Activated B cell treated with CpG ODN at 0.5 μM for 24 hours (primary cell): Measurements from ENCODE around the gene SLC35A2. TPM values are rescaled to one million over a fixed set of nuclear protein-coding genes. Genes with fewer than 3 reads are reported as not detected.

ENCODE experiments used
- ATAC-seq: fragments of 200-7000 bp; cut with Tn5 transposase; one replicate; pipeline ENCODE4 v1.10.0; 2021; ENCODE audit warnings: low read depth, mild to moderate bottlenecking, moderate library complexity
- CTCF ChIA-PET: fragments of 350-600 bp; sonication (Branson Sonifier 250); formaldehyde crosslinking; loops from one replicate; lab custom pipeline; 2021; ENCODE audit warnings: antibody characterized with exemption; lab: Charles Lee
- POLR2A ChIA-PET: fragments of 350-600 bp; sonication (Branson Sonifier 250); formaldehyde crosslinking; loops from one replicate; lab custom pipeline; 2021; ENCODE audit warnings: antibody characterized with exemption; lab: Charles Lee
- DNase-seq: peaks from one replicate; pipeline ENCODE4 v3.0.0; 2022
- H3K27ac Mint-ChIP-seq: one replicate; pipeline ENCODE4 v1.8.0; 2020; ENCODE audit warnings: mixed read lengths
- H3K27me3 Mint-ChIP-seq: one replicate; pipeline ENCODE4 v1.8.0; 2021; ENCODE audit warnings: mixed read lengths
- H3K36me3 Mint-ChIP-seq: one replicate; pipeline ENCODE4 v1.8.0; 2021; ENCODE audit warnings: low read depth, mixed read lengths
- H3K4me1 Mint-ChIP-seq: one replicate; pipeline ENCODE4 v1.8.0; 2021; ENCODE audit warnings: mixed read lengths
- H3K4me3 Mint-ChIP-seq: one replicate; pipeline ENCODE4 v1.8.0; 2020; ENCODE audit warnings: mild to moderate bottlenecking, mixed read lengths
- H3K9me3 Mint-ChIP-seq: one replicate; pipeline ENCODE4 v1.8.0; 2020; ENCODE audit warnings: mixed read lengths
- CTCF ChIP-seq: fragments of 200-600 bp; IDR thresholded peaks from one replicate; pipeline ENCODE4 v1.8.0; 2022; ENCODE audit warnings: antibody characterized with exemption, mild to moderate bottlenecking
- intact Hi-C: fragments of 100-400 bp; cut with micrococcal nuclease; formaldehyde crosslinking; loops from one replicate; pipeline ENCODE4 v1.15.1; 2024
- total RNA-seq: library from RNA; stranded (reverse); gene quantifications from 2 replicates; pipeline ENCODE4 v1.2.3, GENCODE V29; 2022

Gene SLC35A2
- total RNA-seq, 1 donor from 2014 or later, result 17.3 TPM

GRCh38 chrX:48937054-48937907, 25.8 kb upstream of the SLC35A2 start:
- H3K27me3 Mint-ChIP-seq, result no peaks in the 10 kb centered on the region
- no peaks in the 10 kb centered on the region for H3K9me3 Mint-ChIP-seq
- peaks cover 38% of the 10 kb centered on the region for H3K36me3 Mint-ChIP-seq
- DNase-seq, result peak; percentile 68
- ChIA-PET CTCF (interaction anchor here (0.6 to 2.7 kb wide), 11 partner anchors 9 to 289 kb away, joined by 3 to 14 read pairs (median 4); partner anchors contain the start of genes PQBP1 and TIMM17B), POLR2A (interaction anchor here (0.9 to 17.9 kb wide), 13 partner anchors 9 to 398 kb away, joined by 3 to 718 read pairs (median 13); partner anchors contain the start of genes GRIPAP1, HDAC6, OTUD5 and PIM2)
- H3K27ac Mint-ChIP-seq, result peak overlapping the region; percentile 98
- TF ChIP-seq CTCF, result no peak
- peaks cover 87% of the 10 kb centered on the region for H3K4me1 Mint-ChIP-seq
- peak; percentile 54 for ATAC-seq
- H3K4me3 Mint-ChIP-seq, result peak overlapping the region; percentile 77
- intact Hi-C loops, result loop anchor here (1.0 to 10.0 kb wide), 8 partner anchors 8 to 362 kb away; partner anchors contain the start of genes PIM2 and RBM3

DNA sequence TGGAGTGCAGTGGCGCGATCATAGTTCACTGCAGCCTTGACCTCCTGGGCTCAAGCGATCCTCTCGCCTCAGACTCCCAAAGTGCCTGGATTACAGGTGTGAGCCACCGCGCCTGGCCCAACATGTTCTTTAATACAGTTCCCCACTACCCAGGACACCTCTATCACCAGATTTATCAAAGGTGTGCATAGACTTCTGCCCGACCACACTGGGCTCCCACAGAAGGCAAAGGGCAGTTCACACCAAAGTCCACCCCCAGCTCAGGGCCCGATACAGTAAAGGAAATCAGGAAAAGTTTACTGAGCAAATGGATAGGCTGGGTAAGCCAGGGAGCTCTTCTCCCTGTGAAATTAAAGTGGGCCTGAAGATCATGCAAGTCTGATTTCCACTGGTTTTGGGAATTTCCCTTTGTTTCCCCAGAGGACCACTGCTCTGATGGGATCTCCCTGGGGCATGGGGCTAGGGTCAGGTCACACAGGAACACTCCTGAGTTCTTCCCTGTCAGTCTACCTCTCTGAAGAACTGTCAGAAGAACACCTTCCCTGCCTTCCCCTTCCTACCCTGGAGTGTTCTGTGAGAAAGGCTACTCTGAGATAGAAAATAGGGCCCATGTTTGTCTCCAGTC, 25.1 kb upstream of the SLC35A2 start:
- ATAC-seq (peak; percentile 12), DNase-seq (no peak)
- peak overlapping the region; percentile 98 for H3K27ac Mint-ChIP-seq
- peaks cover 80% of the 10 kb centered on the region for H3K4me1 Mint-ChIP-seq
- no peaks in the 10 kb centered on the region for H3K27me3 Mint-ChIP-seq
- H3K4me3 Mint-ChIP-seq, result peak overlapping the region; percentile 77
- POLR2A ChIA-PET, result interaction anchor here (0.9 to 17.9 kb wide), 10 partner anchors 10 to 255 kb away, joined by 3 to 718 read pairs (median 32); partner anchors contain the start of genes GRIPAP1, HDAC6, OTUD5 and PIM2
- no peak for TF ChIP-seq CTCF
- intact Hi-C loops, result loop anchor here (1.0 to 10.0 kb wide), 8 partner anchors 8 to 362 kb away; partner anchors contain the start of genes PIM2 and RBM3
- CTCF ChIA-PET, result interaction anchor here (1.3 to 2.7 kb wide), 8 partner anchors 8 to 288 kb away, joined by 3 to 14 read pairs (median 6); partner anchors contain the start of genes PQBP1 and TIMM17B
- H3K36me3 Mint-ChIP-seq, result peaks cover 32% of the 10 kb centered on the region
- H3K9me3 Mint-ChIP-seq, result no peaks in the 10 kb centered on the region

DNA sequence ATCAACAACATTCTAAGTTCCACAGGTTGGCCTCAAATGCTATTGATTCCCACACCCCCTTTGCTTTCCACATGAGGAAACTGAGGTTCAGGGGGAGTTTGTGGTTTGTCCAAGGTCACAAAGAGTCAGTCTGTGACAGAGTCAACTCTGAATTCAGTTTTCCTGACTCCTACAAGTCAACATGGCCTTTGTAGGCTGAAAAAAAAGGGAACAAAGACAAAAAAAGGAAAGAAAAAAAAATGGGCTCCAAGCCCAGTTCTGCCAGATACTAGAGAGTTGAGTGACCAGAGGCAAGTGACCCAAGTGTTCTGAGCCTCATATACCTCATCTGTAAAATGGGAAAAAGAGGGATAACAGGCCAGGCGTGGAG, 23.8 kb upstream of the SLC35A2 start:
- Mint-ChIP-seq H3K27ac (peak overlapping the region; percentile 88), H3K9me3 (no peaks in the 10 kb centered on the region), H3K27me3 (no peaks in the 10 kb centered on the region), H3K36me3 (peaks cover 38% of the 10 kb centered on the region), H3K4me1 (peaks cover 75% of the 10 kb centered on the region), H3K4me3 (peak overlapping the region; percentile 57)
- intact Hi-C loops, result loop anchor here (10.0 kb wide), 1 partner anchor 360 kb away; the partner anchor contains the start of gene RBM3
- DNase-seq (no peak), ATAC-seq (no peak)
- ChIA-PET CTCF (no interaction called here), POLR2A (interaction anchor here (0.5 to 17.9 kb wide), 2 partner anchors 21 to 52 kb away, joined by 4 to 718 read pairs; partner anchors contain the start of genes PIM2 and SLC35A2)
- TF ChIP-seq CTCF, result no peak

DNA sequence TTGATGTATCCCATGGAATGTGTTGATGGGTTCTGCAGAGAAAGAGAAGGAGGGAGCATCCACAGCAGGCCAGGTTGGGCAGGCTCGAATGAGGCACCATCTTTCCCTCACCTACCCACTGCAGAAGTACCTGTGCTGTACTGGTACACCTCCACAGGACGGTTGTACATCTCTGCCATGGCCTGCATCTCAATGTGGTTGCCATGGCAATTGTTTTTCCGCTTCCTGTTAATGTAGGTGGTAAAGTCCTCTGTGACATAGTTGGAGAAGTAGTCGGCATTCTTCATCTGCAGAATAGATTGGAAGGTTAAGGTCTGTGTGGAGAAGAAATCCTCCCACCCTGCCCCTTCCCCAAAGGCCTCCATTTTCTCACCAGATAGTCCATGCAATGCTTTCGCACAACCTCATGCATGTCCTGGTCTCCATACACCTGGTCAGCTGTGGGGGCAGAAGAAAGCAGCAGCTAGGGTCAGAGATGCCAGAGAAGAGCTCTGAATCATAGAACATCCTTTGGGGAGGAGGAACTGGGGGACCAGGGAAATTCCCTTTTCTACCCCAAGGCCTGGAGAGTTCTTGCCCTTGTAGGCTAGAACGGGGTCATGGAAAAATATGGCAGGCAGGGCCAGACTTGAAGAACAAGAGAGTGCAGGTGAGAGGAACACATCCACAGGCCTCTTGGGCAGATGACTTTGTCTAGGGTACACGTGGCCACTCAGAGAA, 23.3 kb upstream of the SLC35A2 start:
- ATAC-seq, result no peak
- Mint-ChIP-seq H3K9me3 (no peaks in the 10 kb centered on the region), H3K27me3 (no peaks in the 10 kb centered on the region), H3K4me1 (peaks cover 72% of the 10 kb centered on the region), H3K27ac (peak overlapping the region; percentile 88), H3K36me3 (peaks cover 39% of the 10 kb centered on the region), H3K4me3 (peak overlapping the region; percentile 57)
- no peak for DNase-seq
- ChIA-PET POLR2A (interaction anchor here (0.5 to 17.9 kb wide), 2 partner anchors 20 to 52 kb away, joined by 4 to 718 read pairs; partner anchors contain the start of genes PIM2 and SLC35A2), CTCF (no interaction called here)
- intact Hi-C loops, result loop anchor here (10.0 kb wide), 1 partner anchor 360 kb away; the partner anchor contains the start of gene RBM3
- no peak for TF ChIP-seq CTCF
